ENCODE data around the gene ERI3.

- TF ChIP-seq, protein P1, sequence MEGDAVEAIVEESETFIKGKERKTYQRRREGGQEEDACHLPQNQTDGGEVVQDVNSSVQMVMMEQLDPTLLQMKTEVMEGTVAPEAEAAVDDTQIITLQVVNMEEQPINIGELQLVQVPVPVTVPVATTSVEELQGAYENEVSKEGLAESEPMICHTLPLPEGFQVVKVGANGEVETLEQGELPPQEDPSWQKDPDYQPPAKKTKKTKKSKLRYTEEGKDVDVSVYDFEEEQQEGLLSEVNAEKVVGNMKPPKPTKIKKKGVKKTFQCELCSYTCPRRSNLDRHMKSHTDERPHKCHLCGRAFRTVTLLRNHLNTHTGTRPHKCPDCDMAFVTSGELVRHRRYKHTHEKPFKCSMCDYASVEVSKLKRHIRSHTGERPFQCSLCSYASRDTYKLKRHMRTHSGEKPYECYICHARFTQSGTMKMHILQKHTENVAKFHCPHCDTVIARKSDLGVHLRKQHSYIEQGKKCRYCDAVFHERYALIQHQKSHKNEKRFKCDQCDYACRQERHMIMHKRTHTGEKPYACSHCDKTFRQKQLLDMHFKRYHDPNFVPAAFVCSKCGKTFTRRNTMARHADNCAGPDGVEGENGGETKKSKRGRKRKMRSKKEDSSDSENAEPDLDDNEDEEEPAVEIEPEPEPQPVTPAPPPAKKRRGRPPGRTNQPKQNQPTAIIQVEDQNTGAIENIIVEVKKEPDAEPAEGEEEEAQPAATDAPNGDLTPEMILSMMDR (IDR thresholded peaks at IDR 0.05), result no peak
- no peak for TF ChIP-seq POLR2A (IDR thresholded peaks at IDR 0.05)
These were observed 84.1 kb downstream of the ERI3 start for GRCh38 chr1:44270686-44271628.

Measured in thyroid gland (tissue), 4 donors.